22Rv1 (cell line): Measurements from ENCODE around the gene CRYGN.

ENCODE experiments used
- ZFX ChIP-seq: fragments of 450-650 bp; IDR thresholded peaks from 2 replicates; pipeline ENCODE4 v1.6.1; 2017; ENCODE audit warnings: antibody characterized with exemption, borderline replicate concordance
- TF ChIP-seq, protein P1 (sequence below): fragments of 450-650 bp; IDR thresholded peaks from 2 replicates; pipeline ENCODE4 v1.5.1; 2017; ENCODE audit warnings: mild to moderate bottlenecking

DNA sequence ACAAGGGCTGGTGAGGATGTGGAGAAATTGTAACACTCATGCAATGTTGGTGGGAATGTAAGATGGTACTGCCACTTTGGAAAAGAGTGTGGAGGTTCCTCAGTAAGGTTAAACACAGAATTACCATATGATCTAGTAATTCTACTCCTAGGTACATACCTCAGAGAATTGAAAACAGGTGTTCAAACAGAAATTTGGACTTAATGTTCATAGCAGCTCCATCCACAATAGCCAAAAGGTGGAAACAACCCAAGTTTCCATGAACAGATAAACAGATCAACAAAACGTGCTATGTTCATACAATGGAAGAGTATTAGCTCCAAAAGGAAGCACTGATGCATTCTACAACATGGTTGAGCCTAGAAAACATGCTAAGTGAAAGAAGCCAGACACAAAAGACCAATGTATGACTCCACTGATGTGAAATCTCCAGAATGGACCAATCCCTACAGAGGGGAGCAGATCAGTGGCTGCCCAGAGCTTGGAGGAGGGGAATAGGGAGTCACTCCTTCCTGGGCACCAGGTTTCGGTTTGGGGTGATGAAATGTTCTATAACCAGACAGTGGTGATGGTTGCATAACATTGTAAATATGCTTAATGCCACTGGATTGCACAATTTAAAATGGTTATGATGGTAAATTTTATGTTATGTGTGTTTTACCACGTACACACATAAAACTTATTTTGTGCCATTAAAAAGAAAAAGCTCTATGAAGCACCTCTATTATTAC is 24.4 kb downstream of the CRYGN start:
- TF ChIP-seq, protein P1, sequence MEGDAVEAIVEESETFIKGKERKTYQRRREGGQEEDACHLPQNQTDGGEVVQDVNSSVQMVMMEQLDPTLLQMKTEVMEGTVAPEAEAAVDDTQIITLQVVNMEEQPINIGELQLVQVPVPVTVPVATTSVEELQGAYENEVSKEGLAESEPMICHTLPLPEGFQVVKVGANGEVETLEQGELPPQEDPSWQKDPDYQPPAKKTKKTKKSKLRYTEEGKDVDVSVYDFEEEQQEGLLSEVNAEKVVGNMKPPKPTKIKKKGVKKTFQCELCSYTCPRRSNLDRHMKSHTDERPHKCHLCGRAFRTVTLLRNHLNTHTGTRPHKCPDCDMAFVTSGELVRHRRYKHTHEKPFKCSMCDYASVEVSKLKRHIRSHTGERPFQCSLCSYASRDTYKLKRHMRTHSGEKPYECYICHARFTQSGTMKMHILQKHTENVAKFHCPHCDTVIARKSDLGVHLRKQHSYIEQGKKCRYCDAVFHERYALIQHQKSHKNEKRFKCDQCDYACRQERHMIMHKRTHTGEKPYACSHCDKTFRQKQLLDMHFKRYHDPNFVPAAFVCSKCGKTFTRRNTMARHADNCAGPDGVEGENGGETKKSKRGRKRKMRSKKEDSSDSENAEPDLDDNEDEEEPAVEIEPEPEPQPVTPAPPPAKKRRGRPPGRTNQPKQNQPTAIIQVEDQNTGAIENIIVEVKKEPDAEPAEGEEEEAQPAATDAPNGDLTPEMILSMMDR = no peak
- no peak for TF ChIP-seq ZFX
